ENCODE data around the gene SLC16A1. TPM values are rescaled to one million over a fixed set of nuclear protein-coding genes. Genes with fewer than 3 reads are reported as not detected.

Gene SLC16A1
- total RNA-seq, 4 donors from 2014 or later, result 10.2 to 53.8 (median 18.4) TPM

DNA sequence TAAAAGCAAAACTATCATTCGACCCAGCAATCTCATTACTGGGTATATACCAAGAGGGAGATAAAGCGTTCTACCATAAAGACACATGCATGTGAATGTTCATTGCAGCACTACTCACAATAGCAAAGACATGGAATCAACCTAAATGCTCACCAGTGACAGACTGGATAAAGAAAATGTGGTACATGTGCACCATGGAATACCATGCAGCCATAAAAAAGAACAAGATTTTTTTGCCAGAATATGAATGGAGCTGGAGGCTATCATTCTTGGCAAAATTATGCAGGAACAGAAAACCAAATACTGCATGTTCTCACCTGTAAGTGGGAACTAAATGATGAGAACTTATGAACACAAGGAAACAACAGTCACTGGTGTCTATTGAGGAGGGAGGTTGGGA lies 79.7 kb downstream of the SLC16A1 start:
- TF ChIP-seq, protein P1, sequence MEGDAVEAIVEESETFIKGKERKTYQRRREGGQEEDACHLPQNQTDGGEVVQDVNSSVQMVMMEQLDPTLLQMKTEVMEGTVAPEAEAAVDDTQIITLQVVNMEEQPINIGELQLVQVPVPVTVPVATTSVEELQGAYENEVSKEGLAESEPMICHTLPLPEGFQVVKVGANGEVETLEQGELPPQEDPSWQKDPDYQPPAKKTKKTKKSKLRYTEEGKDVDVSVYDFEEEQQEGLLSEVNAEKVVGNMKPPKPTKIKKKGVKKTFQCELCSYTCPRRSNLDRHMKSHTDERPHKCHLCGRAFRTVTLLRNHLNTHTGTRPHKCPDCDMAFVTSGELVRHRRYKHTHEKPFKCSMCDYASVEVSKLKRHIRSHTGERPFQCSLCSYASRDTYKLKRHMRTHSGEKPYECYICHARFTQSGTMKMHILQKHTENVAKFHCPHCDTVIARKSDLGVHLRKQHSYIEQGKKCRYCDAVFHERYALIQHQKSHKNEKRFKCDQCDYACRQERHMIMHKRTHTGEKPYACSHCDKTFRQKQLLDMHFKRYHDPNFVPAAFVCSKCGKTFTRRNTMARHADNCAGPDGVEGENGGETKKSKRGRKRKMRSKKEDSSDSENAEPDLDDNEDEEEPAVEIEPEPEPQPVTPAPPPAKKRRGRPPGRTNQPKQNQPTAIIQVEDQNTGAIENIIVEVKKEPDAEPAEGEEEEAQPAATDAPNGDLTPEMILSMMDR (IDR thresholded peaks at IDR 0.05; ENCODE audit: low read depth), result no peak

DNA sequence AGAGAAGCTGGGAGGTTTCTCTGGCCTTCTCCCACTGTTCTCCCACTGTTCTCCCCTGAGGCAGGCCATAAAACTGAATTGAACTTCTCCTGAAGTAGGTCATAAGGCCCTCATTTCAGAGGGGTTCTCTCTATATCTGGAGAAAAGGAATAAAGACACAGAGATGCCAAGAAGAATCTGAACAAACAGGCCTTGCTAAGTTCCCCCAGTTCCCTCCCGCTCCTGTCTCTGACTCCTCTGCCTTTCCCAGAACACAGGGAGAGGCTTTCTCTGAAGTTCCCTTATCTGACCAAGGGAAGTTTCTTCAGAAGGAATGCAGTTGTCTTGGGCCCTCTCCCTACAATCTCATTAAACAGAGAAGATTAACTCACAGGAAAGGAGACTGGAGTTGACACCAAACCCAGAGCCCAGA lies 83.4 kb downstream of the SLC16A1 start:
- TF ChIP-seq, protein P1 (IDR thresholded peaks at IDR 0.05; ENCODE audit: low read depth), result no peak

DNA sequence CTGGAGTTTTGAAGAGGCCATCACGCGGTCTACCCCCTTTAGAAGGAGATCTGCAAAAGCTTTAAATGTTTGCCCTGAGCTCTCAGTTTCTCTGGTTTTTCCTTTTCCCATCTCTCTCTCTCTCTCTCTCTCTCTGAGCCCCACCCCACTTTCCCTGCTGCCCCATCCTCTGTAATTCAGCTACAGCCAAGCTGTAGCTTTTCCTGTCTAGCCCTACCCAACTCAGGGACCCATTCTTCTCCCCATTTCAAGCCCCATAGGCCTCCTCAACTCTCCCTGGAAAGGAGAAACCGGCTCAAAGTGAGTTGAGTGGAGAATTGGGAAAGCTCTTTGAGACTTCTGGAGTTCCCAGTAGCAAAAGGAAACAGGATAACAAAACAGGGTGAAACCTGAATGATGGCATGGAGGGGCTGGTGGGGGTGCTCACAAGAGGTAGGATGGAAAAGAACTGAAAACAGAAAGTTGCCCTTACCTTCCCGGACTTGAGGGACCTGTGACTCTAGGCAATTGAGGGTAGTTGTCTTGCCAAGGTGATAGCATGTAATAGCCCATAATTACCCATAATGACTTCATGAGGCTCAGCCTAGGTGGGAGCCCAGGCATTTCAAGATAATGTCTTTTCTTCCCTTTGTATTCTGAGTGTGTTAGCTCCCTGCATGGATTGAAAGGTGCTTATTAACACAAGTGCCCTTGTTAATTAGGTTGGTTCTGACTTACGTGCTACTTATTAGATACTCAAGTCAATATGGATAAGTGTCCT lies 84.9 kb downstream of the SLC16A1 start:
- TF ChIP-seq, protein P1 (IDR thresholded peaks at IDR 0.05; ENCODE audit: low read depth), result no peak

DNA sequence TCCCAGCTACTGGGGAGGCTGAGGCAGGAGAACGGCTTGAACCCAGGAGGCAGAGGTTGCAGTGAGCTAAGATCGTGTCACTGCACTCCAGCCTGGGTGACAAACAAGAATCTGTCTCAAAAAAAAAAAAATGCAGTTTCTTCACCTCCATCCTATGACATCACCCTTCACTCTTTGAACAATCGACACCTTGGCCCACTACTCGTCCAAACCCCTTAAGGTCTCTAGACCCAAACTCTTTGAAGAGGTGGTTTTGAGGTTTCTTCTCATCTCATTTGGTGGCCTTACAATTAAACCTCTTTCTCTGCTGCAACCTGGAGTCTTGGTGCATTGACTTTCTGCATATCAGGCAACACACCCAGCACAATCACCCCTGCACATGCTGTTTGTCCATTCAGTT lies 86.1 kb downstream of the SLC16A1 start:
- TF ChIP-seq, protein P1 (IDR thresholded peaks at IDR 0.05; ENCODE audit: low read depth), result no peak

DNA sequence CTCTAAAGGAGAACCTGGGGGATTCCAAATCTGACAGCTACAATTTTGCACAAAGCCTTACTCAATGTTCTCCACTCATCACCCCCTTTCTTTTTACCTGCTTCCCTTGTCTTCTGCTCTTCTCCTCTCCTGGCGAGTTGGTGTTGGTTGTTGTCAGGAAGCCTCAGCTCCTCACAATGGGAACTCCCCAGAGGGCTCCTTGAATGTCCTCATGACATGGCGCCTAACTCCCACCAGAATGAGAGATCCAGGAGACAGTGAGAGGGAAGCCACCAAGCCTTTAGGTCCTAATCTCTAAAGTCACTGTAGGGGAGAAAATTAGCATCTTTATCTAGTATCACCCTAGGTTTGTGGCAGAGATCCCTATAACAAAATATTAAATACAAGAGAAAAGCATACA lies 87.8 kb downstream of the SLC16A1 start:
- TF ChIP-seq, protein P1 (IDR thresholded peaks at IDR 0.05; ENCODE audit: low read depth), result no peak

- TF ChIP-seq, protein P1 (IDR thresholded peaks at IDR 0.05; ENCODE audit: low read depth), result no peak
These were observed 89.0 kb downstream of the SLC16A1 start for GRCh38 chr1:112866981-112867380.

- TF ChIP-seq, protein P1 (IDR thresholded peaks at IDR 0.05; ENCODE audit: low read depth), result no peak
These were observed 89.8 kb downstream of the SLC16A1 start for GRCh38 chr1:112866151-112866550.
